GM12891 (cell line): ENCODE data around the gene NUP62CL.

ENCODE experiments used
- POLR2A ChIP-seq: IDR thresholded peaks from 2 replicates; pipeline ENCODE4 v1.6.1; 2011; ENCODE audit warnings: low read depth, low read length, control low read depth
- POLR2AphosphoS5 ChIP-seq: IDR thresholded peaks from 2 replicates; pipeline ENCODE4 v1.6.1; 2011; ENCODE audit warnings: low read depth, low read length, control low read depth
- SPI1 ChIP-seq: IDR thresholded peaks from 2 replicates; pipeline ENCODE4 v1.6.1; 2011; ENCODE audit warnings: low read depth, low read length, control low read depth

- TF ChIP-seq POLR2A: no peak
- TF ChIP-seq SPI1: peak; percentile 60
- no peak for TF ChIP-seq POLR2AphosphoS5
These were observed 88.3 kb downstream of the NUP62CL start for GRCh38 chrX:107117993-107118321.
